HCT116 (cell line): Measurements from ENCODE around the gene MYBPH. TPM values are rescaled to one million over a fixed set of nuclear protein-coding genes. Genes with fewer than 3 reads are reported as not detected.

ENCODE experiments used
- ATAC-seq: fragments of 200-7000 bp; cut with Tn5 transposase; 2 replicates; pipeline ENCODE4 v1.9.1; 2020; ENCODE audit warnings: mild to moderate bottlenecking, moderate library complexity
- BruUV-seq: library from RNA; stranded (reverse); fragments of 400-500 nt; replicated peaks from 2 replicates; lab custom pipeline; 2021; lab: Mats Ljungman, UMichigan
- CTCF ChIA-PET: fragments of 300-600 bp; sonication (Branson Sonifier 250); formaldehyde crosslinking; loops from one replicate; lab custom pipeline; 2021; ENCODE audit warnings: antibody characterized with exemption; lab: Charles Lee
- POLR2A ChIA-PET: fragments of 300-600, 350-600 bp; sonication (Branson Sonifier 250); formaldehyde crosslinking; loops from one replicate; lab custom pipeline; 2021; ENCODE audit warnings: antibody characterized with exemption; lab: Charles Lee
- RAD21 ChIA-PET, 2 experiments: fragments of 300-600 bp; sonication (Branson Sonifier 250); formaldehyde crosslinking; loops; one replicate each; lab custom pipeline; 2023; ENCODE audit warnings: low total read pairs in 2 of 2; ENCODE audit not compliant: uncharacterized antibody in 2 of 2, unreplicated experiment in 2 of 2, low non-redundant PET in 1 of 2; lab: Charles Lee
- DNase-seq: peaks from one replicate; pipeline ENCODE4 v3.0.0-alpha.2; 2010; ENCODE audit warnings: low read depth, low spot score
- H2AFZ ChIP-seq: fragments of 200-600 bp; shearing (Covaris generic), sonication (generic); 2 replicates; pipeline ENCODE4 v1.6.1; 2017; ENCODE audit warnings: low read depth, mixed run types, mixed read lengths, antibody characterized with exemption, low read length; ENCODE audit not compliant: poor library complexity, severe bottlenecking
- H3K27ac ChIP-seq: 2 replicates; pipeline ENCODE4 v1.5.1; 2012; ENCODE audit warnings: low read depth, low read length
- H3K27me3 ChIP-seq: fragments of 200-600 bp; sonication (generic); 2 replicates; pipeline ENCODE4 v1.6.1; 2016; ENCODE audit warnings: mixed run types, low read length, mixed read lengths; ENCODE audit not compliant: insufficient read depth
- H3K36me3 ChIP-seq, 2 experiments: fragments of 200-500 bp in 1 of 2; fragments of 200-600 bp in 1 of 2; sonication (Bioruptor generic) in 1 of 2; sonication (generic) in 1 of 2; 2 replicates each; pipeline versions ENCODE4 v1.5.1 to v1.6.1; 2014 to 2016; ENCODE audit warnings: low read length in 2 of 2, inconsistent platforms in 1 of 2, mixed read lengths in 1 of 2, mixed run types in 1 of 2; ENCODE audit not compliant: insufficient read depth in 2 of 2, control insufficient read depth in 1 of 2
- H3K4me1 ChIP-seq, 2 experiments: fragments of 200-600 bp in 1 of 2; sonication (generic) in 1 of 2; 2 replicates each; pipeline versions ENCODE4 v1.5.1 to v1.6.1; 2012 to 2017; ENCODE audit warnings: low read length in 2 of 2, inconsistent platforms in 1 of 2, mild to moderate bottlenecking in 1 of 2, mixed read lengths in 1 of 2, mixed run types in 1 of 2, moderate library complexity in 1 of 2; ENCODE audit not compliant: insufficient read depth in 2 of 2, control insufficient read depth in 1 of 2
- H3K4me2 ChIP-seq: fragments of 200-600 bp; sonication (generic); 2 replicates; pipeline ENCODE4 v1.6.1; 2017; ENCODE audit warnings: mixed run types, low read length, mixed read lengths
- H3K4me3 ChIP-seq, 2 experiments: fragments of 200-600 bp in 1 of 2; sonication (generic) in 1 of 2; replicated peaks in 1 of 2; 2 replicates each; pipeline ENCODE4 v1.5.1; 2011 to 2016; ENCODE audit warnings: low read length in 2 of 2, control low read depth in 1 of 2, low read depth in 1 of 2, mild to moderate bottlenecking in 1 of 2, mixed read lengths in 1 of 2, mixed run types in 1 of 2
- H3K79me2 ChIP-seq: fragments of 200-600 bp; sonication (generic); 2 replicates; pipeline ENCODE4 v1.6.1; 2017; ENCODE audit warnings: mild to moderate bottlenecking, mixed run types, low read length, moderate library complexity, mixed read lengths; ENCODE audit not compliant: insufficient read depth
- H3K9ac ChIP-seq: fragments of 200-600 bp; sonication (generic); 2 replicates; pipeline ENCODE4 v1.6.1; 2016; ENCODE audit warnings: low read length, mixed read lengths
- H3K9me2 ChIP-seq: fragments of 200-600 bp; sonication (generic), shearing (Covaris generic); 2 replicates; pipeline ENCODE4 v1.6.1; 2017; ENCODE audit warnings: mixed run types, mild to moderate bottlenecking, moderate library complexity; ENCODE audit not compliant: insufficient read depth
- H3K9me3 ChIP-seq, 2 experiments: fragments of 200-500 bp in 1 of 2; fragments of 200-600 bp in 1 of 2; sonication (Bioruptor generic) in 1 of 2; sonication (generic) in 1 of 2; 2 replicates each; pipeline ENCODE4 v1.6.1; 2014 to 2017; ENCODE audit warnings: low read length in 2 of 2, mixed read lengths in 2 of 2, inconsistent platforms in 1 of 2, low read depth in 1 of 2, mild to moderate bottlenecking in 1 of 2, mixed run types in 1 of 2, moderate library complexity in 1 of 2; ENCODE audit not compliant: control insufficient read depth in 1 of 2, insufficient read depth in 1 of 2
- H4K20me1 ChIP-seq: fragments of 200-600 bp; sonication (generic), shearing (Covaris generic); 2 replicates; pipeline ENCODE4 v1.6.1; 2017; ENCODE audit warnings: mixed run types, mild to moderate bottlenecking, moderate library complexity; ENCODE audit not compliant: insufficient read depth
- ATF3 ChIP-seq: IDR thresholded peaks from 2 replicates; pipeline ENCODE4 v1.6.1; 2012
- CTCF ChIP-seq, 3 experiments: fragments of 200-600 bp in 1 of 3; sonication (generic) in 1 of 3; IDR thresholded peaks in 2 of 3; conservative IDR thresholded peaks in 1 of 3; 2 replicates each; pipeline ENCODE4 v1.5.1; 2012 to 2017; ENCODE audit warnings: low read depth in 2 of 3, low read length in 2 of 3, antibody characterized with exemption in 1 of 3, borderline replicate concordance in 1 of 3, control low read depth in 1 of 3, mild to moderate bottlenecking in 1 of 3, mixed read lengths in 1 of 3, mixed run types in 1 of 3, moderate library complexity in 1 of 3; ENCODE audit not compliant: insufficient read depth in 1 of 3
- EGR1 ChIP-seq: IDR thresholded peaks from 2 replicates; pipeline ENCODE4 v1.6.1; 2012; ENCODE audit warnings: low read depth
- ELF1 ChIP-seq: IDR thresholded peaks from 2 replicates; pipeline ENCODE4 v1.6.1; 2012; ENCODE audit warnings: low read depth, borderline replicate concordance
- EZH2 ChIP-seq: fragments of 200-600 bp; sonication (generic); IDR thresholded peaks from 2 replicates; pipeline ENCODE4 v1.6.1; 2017; ENCODE audit warnings: antibody characterized with exemption, mixed run types
- JUND ChIP-seq: IDR thresholded peaks from 2 replicates; pipeline ENCODE4 v1.6.1; 2012
- POLR2A ChIP-seq: IDR thresholded peaks from 2 replicates; pipeline ENCODE4 v1.7.0; 2011; ENCODE audit warnings: borderline replicate concordance; ENCODE audit not compliant: insufficient read depth, insufficient read length; ENCODE audit errors: extremely low read depth
- POLR2AphosphoS5 ChIP-seq: IDR thresholded peaks from 2 replicates; pipeline ENCODE4 v1.6.1; 2011; ENCODE audit warnings: mild to moderate bottlenecking, low read depth, low read length, moderate library complexity
- SIN3A ChIP-seq: IDR thresholded peaks from 2 replicates; pipeline ENCODE4 v1.6.1; 2012; ENCODE audit warnings: low read depth
- SRF ChIP-seq: IDR thresholded peaks from 2 replicates; pipeline ENCODE4 v1.6.1; 2012; ENCODE audit warnings: low read depth
- intact Hi-C: fragments of 100-400 bp; cut with micrococcal nuclease; formaldehyde crosslinking; loops from 2 replicates; pipeline ENCODE4 v1.10.0; 2022
- total RNA-seq: library from RNA; stranded (reverse); gene quantifications from one replicate; pipeline ENCODE4 v1.2.1, GENCODE V29; 2021; ENCODE audit not compliant: unreplicated experiment
- TF ChIP-seq, protein P1 (sequence below): IDR thresholded peaks from 2 replicates; pipeline ENCODE4 v1.6.1; 2012; ENCODE audit warnings: low read depth

Gene MYBPH
- total RNA-seq, 1 experiment from 2014 or later, result 0.22 TPM

- Histone ChIP-seq H3K4me2 (no peak overlapping the region), H3K9me2 (no peaks in the 10 kb centered on the region), H3K4me1 (peaks cover 0 to 10% of the 10 kb centered on the region in 2 experiments; a peak in 2 of 4 replicates), H4K20me1 (no peaks in the 10 kb centered on the region), H3K4me3 (no peak overlapping the region), H3K36me3 (no peaks in the 10 kb centered on the region), H3K9ac (no peak overlapping the region), H3K27ac (no peak overlapping the region), H3K79me2 (no peaks in the 10 kb centered on the region), H2AFZ (no peak overlapping the region), H3K9me3 (no peaks in the 10 kb centered on the region), H3K27me3 (no peaks in the 10 kb centered on the region)
- no TSS peak for BruUV-seq
- ChIA-PET RAD21 (no interaction called here), POLR2A (no interaction called here), CTCF (interaction anchor here (1.7 kb wide), 1 partner anchor 24 kb away, joined by 5 read pairs; no protein-coding TSS in a partner anchor)
- TF ChIP-seq SIN3A, result no peak
- 0 out of 6 replicates have a peak, but pooled peaks of 2 of the 3 experiments have one; percentile 12 to 19 for TF ChIP-seq CTCF (IDR thresholded peaks at IDR 0.05 in 2 of 3, conservative IDR thresholded peaks at IDR 0.05 in 1 of 3; ENCODE audit: borderline replicate concordance in 1 of 3, insufficient read depth in 1 of 3, low read depth in 2 of 3, low read length in 2 of 3)
- intact Hi-C loops, result no loop called here
- DNase-seq (no peak), ATAC-seq (no peak; the same call in 1 of the 2 replicates)
Observed at GRCh38 chr1:203196371-203196770, 20.7 kb upstream of the MYBPH start.

GRCh38 chr1:203190949-203191348 is 15.3 kb upstream of the MYBPH start:
- Histone ChIP-seq H3K4me1 (peaks cover 0 to 11% of the 10 kb centered on the region in 2 experiments; a peak in 2 of 4 replicates), H3K9me3 (no peaks in the 10 kb centered on the region), H3K79me2 (no peaks in the 10 kb centered on the region), H3K36me3 (no peaks in the 10 kb centered on the region), H3K27ac (no peak overlapping the region), H3K4me3 (no peak overlapping the region), H4K20me1 (no peaks in the 10 kb centered on the region), H2AFZ (no peak overlapping the region), H3K9ac (no peak overlapping the region), H3K9me2 (no peaks in the 10 kb centered on the region), H3K4me2 (no peak overlapping the region)
- ATAC-seq (no peak), DNase-seq (no peak)
- BruUV-seq, result no TSS peak
- intact Hi-C loops, result no loop called here
- ChIA-PET RAD21 (no interaction called here), CTCF (interaction anchor here (1.3 kb wide), 1 partner anchor 65 kb away, joined by 3 read pairs; no protein-coding TSS in a partner anchor), POLR2A (no interaction called here)
- TF ChIP-seq JUND (no peak), ELF1 (no peak), POLR2A (no peak), SIN3A (no peak), ATF3 (no peak), POLR2AphosphoS5 (no peak), EZH2 (no peak), SRF (no peak), CTCF (IDR thresholded peaks at IDR 0.05 in 2 of 3, conservative IDR thresholded peaks at IDR 0.05 in 1 of 3; ENCODE audit: borderline replicate concordance in 1 of 3, insufficient read depth in 1 of 3, low read depth in 2 of 3, low read length in 2 of 3) (no peak), EGR1 (no peak)
- TF ChIP-seq, protein P1, sequence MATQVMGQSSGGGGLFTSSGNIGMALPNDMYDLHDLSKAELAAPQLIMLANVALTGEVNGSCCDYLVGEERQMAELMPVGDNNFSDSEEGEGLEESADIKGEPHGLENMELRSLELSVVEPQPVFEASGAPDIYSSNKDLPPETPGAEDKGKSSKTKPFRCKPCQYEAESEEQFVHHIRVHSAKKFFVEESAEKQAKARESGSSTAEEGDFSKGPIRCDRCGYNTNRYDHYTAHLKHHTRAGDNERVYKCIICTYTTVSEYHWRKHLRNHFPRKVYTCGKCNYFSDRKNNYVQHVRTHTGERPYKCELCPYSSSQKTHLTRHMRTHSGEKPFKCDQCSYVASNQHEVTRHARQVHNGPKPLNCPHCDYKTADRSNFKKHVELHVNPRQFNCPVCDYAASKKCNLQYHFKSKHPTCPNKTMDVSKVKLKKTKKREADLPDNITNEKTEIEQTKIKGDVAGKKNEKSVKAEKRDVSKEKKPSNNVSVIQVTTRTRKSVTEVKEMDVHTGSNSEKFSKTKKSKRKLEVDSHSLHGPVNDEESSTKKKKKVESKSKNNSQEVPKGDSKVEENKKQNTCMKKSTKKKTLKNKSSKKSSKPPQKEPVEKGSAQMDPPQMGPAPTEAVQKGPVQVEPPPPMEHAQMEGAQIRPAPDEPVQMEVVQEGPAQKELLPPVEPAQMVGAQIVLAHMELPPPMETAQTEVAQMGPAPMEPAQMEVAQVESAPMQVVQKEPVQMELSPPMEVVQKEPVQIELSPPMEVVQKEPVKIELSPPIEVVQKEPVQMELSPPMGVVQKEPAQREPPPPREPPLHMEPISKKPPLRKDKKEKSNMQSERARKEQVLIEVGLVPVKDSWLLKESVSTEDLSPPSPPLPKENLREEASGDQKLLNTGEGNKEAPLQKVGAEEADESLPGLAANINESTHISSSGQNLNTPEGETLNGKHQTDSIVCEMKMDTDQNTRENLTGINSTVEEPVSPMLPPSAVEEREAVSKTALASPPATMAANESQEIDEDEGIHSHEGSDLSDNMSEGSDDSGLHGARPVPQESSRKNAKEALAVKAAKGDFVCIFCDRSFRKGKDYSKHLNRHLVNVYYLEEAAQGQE, result no peak
- TF ChIP-seq, all 23 proteins: peak for 0
- H3K27me3 ChIP-seq, result no peaks in the 10 kb centered on the region
